ENCODE measurements around the gene CATSPERZ. TPM values are rescaled to one million over a fixed set of nuclear protein-coding genes. Genes with fewer than 3 reads are reported as not detected.
"Not testable (repeated sequence)": the region's sequence is repeated elsewhere in the genome, so short reads cannot be mapped to it uniquely, and the experiment has no call there.

CATSPERZ gene
- total RNA-seq, 1 donor from 2014 or later: not detected

- DNase-seq (ENCODE audit: low read depth): peak; percentile 99
Measured at GRCh38 chr11:64317325-64317960, 17.3 kb downstream of the CATSPERZ start, which contains the start of gene TRMT112. Gene TRMT112 (minus strand): TSS chr11:64317559. CDS start chr11:64317526, 33 bp downstream.

GRCh38 chr11:64317961-64318765, 18.0 kb downstream of the CATSPERZ start, which contains the start of gene PRDX5:
Gene PRDX5 (plus strand): TSS chr11:64318121. CDS start chr11:64318216, 95 bp downstream.
- peak; percentile 97 for DNase-seq (ENCODE audit: low read depth)

GRCh38 chr11:64318766-64319761, 18.9 kb downstream of the CATSPERZ start:
- DNase-seq (ENCODE audit: low read depth): no peak

GRCh38 chr11:64320556-64320955, 20.4 kb downstream of the CATSPERZ start:
- no peak for DNase-seq (ENCODE audit: low read depth)

- DNase-seq (ENCODE audit: low read depth): no peak
Measured at GRCh38 chr11:64321026-64321425, 20.9 kb downstream of the CATSPERZ start.

GRCh38 chr11:64321533-64321932, 21.4 kb downstream of the CATSPERZ start:
- no peak for DNase-seq (ENCODE audit: low read depth)

- DNase-seq (ENCODE audit: low read depth): no peak
Measured at GRCh38 chr11:64322925-64323260, 22.7 kb downstream of the CATSPERZ start.

GRCh38 chr11:64323373-64323772, 23.2 kb downstream of the CATSPERZ start:
- no peak for DNase-seq (ENCODE audit: low read depth)

- DNase-seq (ENCODE audit: low read depth): not testable (repeated sequence)
Measured at GRCh38 chr11:64323984-64324383, 23.8 kb downstream of the CATSPERZ start.

GRCh38 chr11:64324692-64325469, 24.7 kb downstream of the CATSPERZ start:
- no peak for DNase-seq (ENCODE audit: low read depth)

GRCh38 chr11:64327375-64327774, 27.2 kb downstream of the CATSPERZ start:
- no peak for DNase-seq (ENCODE audit: low read depth)

- DNase-seq (ENCODE audit: low read depth): no peak
Measured at GRCh38 chr11:64327993-64328392, 27.8 kb downstream of the CATSPERZ start.

GRCh38 chr11:64330888-64331287, 30.7 kb downstream of the CATSPERZ start:
- no peak for DNase-seq (ENCODE audit: low read depth)

- DNase-seq (ENCODE audit: low read depth): peak; percentile 90
Measured at GRCh38 chr11:64331569-64332371, 31.6 kb downstream of the CATSPERZ start.

GRCh38 chr11:64333556-64333955, 33.4 kb downstream of the CATSPERZ start:
- DNase-seq (ENCODE audit: low read depth): no peak

GRCh38 chr11:64334764-64335735, 34.9 kb downstream of the CATSPERZ start:
- DNase-seq (ENCODE audit: low read depth): peak; percentile 95

- no peak for DNase-seq (ENCODE audit: low read depth)
Measured at GRCh38 chr11:64337538-64338249, 37.5 kb downstream of the CATSPERZ start.

GRCh38 chr11:64338716-64339115, 38.6 kb downstream of the CATSPERZ start:
- DNase-seq (ENCODE audit: low read depth): no peak

Measured in myocyte (in vitro differentiated cells).